C4-2B (cell line): Measurements from ENCODE around the gene TEX29.

Experiments used
- H3K27ac ChIP-seq: fragments of 450-650 bp; 2 replicates; pipeline ENCODE4 v1.5.1; 2017
- ZFX ChIP-seq: fragments of 450-650 bp; IDR thresholded peaks from 2 replicates; pipeline ENCODE4 v1.6.1; 2017
- TF ChIP-seq, protein P1 (sequence below): fragments of 450-650 bp; conservative IDR thresholded peaks from 2 replicates; pipeline ENCODE4 v1.5.1; 2017; ENCODE audit warnings: mild to moderate bottlenecking

TEX29 gene

DNA sequence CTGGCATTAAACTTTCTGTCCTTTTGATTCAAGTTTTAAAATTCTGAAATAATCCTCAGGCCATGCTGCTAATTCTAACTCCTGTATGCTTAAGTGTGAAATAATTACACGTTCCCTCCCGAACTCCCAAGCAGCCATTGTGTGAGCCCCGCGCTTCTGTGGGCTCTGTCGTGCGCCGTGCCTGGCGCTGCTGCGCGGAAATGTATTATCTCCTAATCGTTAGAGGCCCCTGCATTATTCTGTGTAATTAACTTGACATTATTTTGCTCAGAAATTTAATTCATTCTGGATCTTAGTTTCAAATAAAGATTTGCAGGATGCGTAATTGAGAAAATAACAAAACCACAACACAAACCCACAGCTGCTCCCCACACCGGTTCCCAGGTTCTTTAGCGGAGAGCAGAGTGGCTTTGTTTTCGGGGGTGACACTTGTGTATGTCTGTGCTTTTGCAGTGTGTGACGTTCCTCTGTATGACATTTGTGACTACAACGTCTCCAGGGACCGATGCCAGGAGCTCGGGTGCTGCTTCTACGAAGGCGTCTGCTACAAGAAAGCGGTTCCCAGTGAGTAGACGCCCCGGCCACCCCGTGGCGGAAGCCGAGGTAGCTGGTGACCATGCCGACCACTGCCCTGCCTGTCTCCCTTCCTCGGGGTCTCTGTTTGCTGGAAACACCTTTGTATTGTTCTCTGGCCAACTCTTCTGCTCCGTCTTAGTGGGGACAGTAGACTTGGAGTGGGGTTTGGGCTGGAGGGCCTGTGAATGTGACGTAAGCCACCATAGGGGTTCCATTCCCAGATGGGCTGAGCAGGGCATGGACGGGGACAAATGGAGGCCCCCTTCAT lies 7.5 kb downstream of the TEX29 start:
- no peak overlapping the region for H3K27ac ChIP-seq
- TF ChIP-seq ZFX: no peak
- TF ChIP-seq, protein P1, sequence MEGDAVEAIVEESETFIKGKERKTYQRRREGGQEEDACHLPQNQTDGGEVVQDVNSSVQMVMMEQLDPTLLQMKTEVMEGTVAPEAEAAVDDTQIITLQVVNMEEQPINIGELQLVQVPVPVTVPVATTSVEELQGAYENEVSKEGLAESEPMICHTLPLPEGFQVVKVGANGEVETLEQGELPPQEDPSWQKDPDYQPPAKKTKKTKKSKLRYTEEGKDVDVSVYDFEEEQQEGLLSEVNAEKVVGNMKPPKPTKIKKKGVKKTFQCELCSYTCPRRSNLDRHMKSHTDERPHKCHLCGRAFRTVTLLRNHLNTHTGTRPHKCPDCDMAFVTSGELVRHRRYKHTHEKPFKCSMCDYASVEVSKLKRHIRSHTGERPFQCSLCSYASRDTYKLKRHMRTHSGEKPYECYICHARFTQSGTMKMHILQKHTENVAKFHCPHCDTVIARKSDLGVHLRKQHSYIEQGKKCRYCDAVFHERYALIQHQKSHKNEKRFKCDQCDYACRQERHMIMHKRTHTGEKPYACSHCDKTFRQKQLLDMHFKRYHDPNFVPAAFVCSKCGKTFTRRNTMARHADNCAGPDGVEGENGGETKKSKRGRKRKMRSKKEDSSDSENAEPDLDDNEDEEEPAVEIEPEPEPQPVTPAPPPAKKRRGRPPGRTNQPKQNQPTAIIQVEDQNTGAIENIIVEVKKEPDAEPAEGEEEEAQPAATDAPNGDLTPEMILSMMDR: no peak

DNA sequence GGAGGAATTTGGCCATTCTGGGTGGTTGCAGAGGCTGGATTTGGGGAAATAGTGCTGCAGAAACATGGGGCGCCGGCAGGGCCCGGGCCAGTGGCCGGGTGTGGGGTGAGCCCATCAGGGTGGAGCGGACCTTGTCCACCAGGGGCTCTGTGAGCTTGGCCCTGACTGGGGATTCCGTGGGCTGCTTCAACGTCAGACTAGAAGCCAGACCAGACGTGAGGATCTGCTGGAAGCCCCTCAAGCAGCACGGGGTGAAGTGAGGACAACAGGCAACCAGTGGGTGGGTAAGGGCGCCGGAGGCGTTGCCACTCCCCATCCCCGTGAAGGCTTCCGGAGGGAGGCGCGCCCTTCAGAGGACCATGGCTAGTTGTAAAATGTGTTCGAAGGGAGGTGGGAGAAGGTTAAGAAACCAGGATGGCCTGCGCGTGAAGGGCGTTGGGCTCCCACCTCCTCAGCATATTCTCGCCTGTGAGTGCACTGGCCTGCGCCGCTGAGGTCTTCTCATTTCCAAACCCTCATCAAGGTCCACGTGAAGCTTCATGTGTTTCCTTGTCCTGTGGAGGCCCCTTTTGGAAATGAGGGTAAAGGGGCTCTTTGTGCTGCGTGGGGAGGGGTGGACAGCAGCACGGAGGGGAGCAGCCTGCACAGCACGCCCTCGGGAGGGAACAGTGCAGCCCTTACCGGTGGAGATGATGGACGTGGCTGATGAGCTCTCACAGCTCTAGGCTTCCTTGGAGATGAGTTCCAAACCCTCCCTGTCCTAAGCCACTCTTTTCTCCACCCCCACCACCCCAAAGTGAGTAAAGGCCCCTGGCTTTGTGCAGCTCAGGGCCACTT lies 8.3 kb downstream of the TEX29 start:
- TF ChIP-seq, protein P1: no peak
- no peak for TF ChIP-seq ZFX
- no peak overlapping the region for H3K27ac ChIP-seq

DNA sequence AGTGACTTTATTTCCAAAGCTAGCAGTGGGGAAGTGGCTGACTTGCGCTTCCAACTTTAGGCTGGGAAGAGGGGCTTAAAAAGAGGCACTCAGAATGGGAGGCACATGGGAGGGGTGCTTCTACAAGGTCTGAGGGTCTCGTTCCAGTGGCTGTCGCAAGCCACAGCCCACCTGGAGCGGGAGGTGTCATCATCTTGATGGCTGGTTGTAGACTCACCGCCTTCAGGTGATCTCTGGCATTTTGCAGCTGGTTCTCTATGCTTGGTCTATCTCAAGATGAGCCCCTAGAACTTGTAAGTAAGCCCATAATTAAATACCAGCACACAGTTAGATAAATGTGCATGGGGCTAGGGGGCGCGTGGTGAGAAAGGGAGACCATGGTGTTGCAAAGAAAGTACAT lies 9.2 kb downstream of the TEX29 start:
- TF ChIP-seq, protein P1: no peak
- no peak overlapping the region for H3K27ac ChIP-seq

DNA sequence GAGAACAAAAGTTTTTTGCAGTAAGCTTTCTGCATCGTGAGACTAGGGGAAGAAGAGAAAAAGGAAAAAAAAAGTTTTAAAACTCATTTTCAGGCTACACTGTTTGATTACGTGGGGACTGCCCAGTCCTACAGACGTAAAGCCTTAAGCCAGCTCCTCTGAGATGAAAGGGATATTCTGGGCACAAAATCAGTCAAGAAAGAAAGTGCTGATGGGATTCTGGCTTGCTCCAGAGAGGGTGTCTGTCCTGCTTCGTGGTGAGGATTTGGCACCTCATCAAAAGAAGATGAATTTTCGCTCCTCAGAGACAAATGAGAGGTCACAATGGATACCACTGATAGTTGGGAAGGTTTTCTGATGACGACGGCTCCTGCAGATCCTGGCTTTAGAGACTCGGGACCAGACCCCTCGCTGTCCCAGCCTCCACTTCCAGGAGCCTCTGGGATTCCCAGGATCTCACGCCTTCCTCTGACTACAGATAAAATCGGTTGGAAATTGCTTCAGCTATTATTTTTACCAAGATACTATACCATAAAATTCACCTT lies 9.7 kb downstream of the TEX29 start:
- no peak overlapping the region for H3K27ac ChIP-seq
- TF ChIP-seq, protein P1: no peak
- no peak for TF ChIP-seq ZFX

DNA sequence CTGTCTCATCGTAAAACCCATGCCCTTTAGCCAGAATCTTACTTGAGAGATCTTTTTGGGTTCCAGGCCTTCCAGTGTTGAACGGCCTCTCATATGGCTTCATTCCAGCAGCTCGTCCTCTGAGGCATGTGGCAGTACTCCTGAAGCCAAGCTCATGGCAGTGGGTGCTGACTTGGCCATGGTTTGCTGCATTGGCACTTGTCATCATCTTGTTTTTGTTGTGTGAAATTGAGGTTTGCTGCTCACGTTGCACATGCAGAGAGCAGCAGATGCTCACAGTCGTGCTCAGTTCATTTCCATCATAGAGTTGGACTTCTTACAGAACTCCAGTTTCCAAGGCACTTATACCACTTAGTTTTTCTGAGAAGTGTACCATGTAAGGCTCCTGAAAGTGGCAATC lies 14.9 kb downstream of the TEX29 start:
- no peak for TF ChIP-seq ZFX
- TF ChIP-seq, protein P1: no peak
- H3K27ac ChIP-seq: no peak overlapping the region

DNA sequence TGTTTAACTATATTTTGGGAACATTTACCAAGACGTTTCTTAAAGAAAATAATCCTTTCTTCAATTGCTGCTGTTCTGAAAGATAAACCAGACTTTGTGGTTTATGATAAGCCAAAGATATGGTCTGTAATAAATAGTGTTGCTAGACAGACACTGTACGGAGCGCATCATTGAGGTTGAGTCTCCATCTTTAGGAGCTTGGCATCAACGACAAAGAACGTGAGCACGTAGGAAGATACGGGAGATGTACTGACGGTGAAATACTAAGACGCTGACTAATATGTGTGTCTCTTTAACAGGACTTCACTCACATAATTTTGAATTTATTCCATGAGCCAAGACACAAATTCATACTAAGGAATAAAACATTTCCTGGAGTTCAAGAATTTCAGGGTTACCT lies 16.2 kb downstream of the TEX29 start:
- TF ChIP-seq ZFX: no peak
- TF ChIP-seq, protein P1: no peak
- no peak overlapping the region for H3K27ac ChIP-seq

DNA sequence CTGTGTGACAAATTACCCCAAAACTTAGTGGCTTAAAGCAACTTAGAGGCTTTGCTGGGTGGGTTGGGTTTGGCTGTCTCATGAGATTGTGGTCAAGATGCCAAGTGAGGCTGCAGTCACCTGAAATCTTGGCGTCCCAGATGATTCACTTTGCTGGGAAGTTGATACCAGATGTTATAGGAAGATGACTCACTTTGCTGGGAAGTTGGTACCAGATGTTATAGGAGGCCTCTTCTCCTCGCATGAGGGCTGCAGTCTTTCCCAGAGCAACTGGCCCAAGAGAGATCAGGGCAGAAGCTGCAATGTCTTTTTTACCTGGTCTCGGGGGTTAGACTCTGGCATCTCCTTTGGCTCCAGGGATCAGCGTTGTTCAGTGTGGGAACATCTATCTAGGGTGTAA lies 16.8 kb downstream of the TEX29 start:
- no peak overlapping the region for H3K27ac ChIP-seq
- TF ChIP-seq, protein P1: no peak
- no peak for TF ChIP-seq ZFX
